Thyroid gland (tissue), 4 donors: ENCODE data around the gene KRTAP10-4.

Source experiments
- POLR2A ChIP-seq, 2 donors: fragments of 450-650 bp; IDR thresholded peaks; one replicate each; pipeline ENCODE4 v1.6.1; 2017; ENCODE audit warnings: antibody characterized with exemption in 2 of 2, mild to moderate bottlenecking in 2 of 2, moderate library complexity in 1 of 2
- TF ChIP-seq, protein P1 (sequence below), 6 experiments: fragments of 200-600 bp in 3 of 6; fragments of 450-650 bp in 3 of 6; sonication (generic) in 3 of 6; IDR thresholded peaks; one replicate each; pipeline ENCODE4 v1.5.1; 2016 to 2019; ENCODE audit warnings: antibody characterized with exemption in 6 of 6, mild to moderate bottlenecking in 2 of 6, inconsistent platforms in 1 of 6, moderate library complexity in 1 of 6

DNA sequence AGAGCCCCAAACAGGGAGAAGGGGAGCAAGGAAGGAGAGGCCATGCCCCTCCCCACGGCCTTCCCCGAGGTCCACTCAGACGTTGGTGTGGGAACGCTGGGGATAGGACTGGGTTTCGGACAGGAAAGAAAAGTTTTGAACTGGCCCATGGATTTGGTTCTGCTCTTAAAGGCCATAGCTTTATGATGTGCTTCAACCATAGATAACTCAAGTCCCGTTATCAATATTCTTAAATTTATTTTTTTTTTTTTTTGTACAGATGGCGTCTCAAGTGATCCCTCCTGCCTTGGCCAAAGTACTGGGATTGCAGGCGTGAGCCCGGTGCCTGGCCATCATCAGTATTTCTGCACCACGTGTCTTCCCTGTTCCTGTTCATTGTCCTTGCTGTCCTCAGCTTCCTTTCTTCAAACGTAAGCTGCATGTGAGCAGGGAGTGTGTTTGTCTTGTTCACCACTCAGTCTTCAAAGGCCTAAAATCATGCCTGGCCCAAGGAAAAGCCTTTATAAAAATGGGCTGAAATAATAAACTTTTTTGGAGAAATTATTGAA is 32.7 kb upstream of the KRTAP10-4 start:
- TF ChIP-seq, protein P1, sequence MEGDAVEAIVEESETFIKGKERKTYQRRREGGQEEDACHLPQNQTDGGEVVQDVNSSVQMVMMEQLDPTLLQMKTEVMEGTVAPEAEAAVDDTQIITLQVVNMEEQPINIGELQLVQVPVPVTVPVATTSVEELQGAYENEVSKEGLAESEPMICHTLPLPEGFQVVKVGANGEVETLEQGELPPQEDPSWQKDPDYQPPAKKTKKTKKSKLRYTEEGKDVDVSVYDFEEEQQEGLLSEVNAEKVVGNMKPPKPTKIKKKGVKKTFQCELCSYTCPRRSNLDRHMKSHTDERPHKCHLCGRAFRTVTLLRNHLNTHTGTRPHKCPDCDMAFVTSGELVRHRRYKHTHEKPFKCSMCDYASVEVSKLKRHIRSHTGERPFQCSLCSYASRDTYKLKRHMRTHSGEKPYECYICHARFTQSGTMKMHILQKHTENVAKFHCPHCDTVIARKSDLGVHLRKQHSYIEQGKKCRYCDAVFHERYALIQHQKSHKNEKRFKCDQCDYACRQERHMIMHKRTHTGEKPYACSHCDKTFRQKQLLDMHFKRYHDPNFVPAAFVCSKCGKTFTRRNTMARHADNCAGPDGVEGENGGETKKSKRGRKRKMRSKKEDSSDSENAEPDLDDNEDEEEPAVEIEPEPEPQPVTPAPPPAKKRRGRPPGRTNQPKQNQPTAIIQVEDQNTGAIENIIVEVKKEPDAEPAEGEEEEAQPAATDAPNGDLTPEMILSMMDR (IDR thresholded peaks at IDR 0.05), result no peak
- no peak for TF ChIP-seq POLR2A (IDR thresholded peaks at IDR 0.05)
